Osteoblast (primary cell): Measurements from ENCODE around the gene MFF. TPM values are rescaled to one million over a fixed set of nuclear protein-coding genes. Genes with fewer than 3 reads are reported as not detected.

Experiments used
- DNase-seq: peaks from one replicate; pipeline ENCODE4 v3.0.0; 2011; ENCODE audit warnings: low spot score, mixed read lengths; ENCODE audit not compliant: insufficient read length; ENCODE audit errors: missing footprints
- H2AFZ ChIP-seq: 2 replicates; pipeline ENCODE4 v1.6.0; 2011; ENCODE audit warnings: mild to moderate bottlenecking, low read length
- H3K27ac ChIP-seq: 2 replicates; pipeline ENCODE4 v1.5.1; 2011; ENCODE audit warnings: mild to moderate bottlenecking, low read depth, low read length, moderate library complexity
- H3K27me3 ChIP-seq: 2 replicates; pipeline ENCODE4 v1.6.0; 2012; ENCODE audit warnings: mild to moderate bottlenecking, control low read depth, inconsistent platforms, low read length, moderate library complexity; ENCODE audit not compliant: insufficient read depth
- H3K36me3 ChIP-seq: 2 replicates; pipeline ENCODE4 v1.5.1; 2011; ENCODE audit warnings: mild to moderate bottlenecking, low read length, control low read depth, moderate library complexity; ENCODE audit not compliant: insufficient read depth
- H3K4me1 ChIP-seq: 2 replicates; pipeline ENCODE4 v1.5.1; 2011; ENCODE audit warnings: mild to moderate bottlenecking, low read length, control low read depth, moderate library complexity; ENCODE audit not compliant: insufficient read depth
- H3K4me2 ChIP-seq: 2 replicates; pipeline ENCODE4 v1.6.0; 2011; ENCODE audit warnings: mild to moderate bottlenecking, low read length; ENCODE audit not compliant: insufficient read depth
- H3K4me3 ChIP-seq: fragments of 200-600 bp; sonication (generic); 3 replicates; pipeline ENCODE4 v1.5.1; 2012; ENCODE audit warnings: mild to moderate bottlenecking, low read length, inconsistent platforms; ENCODE audit not compliant: insufficient read depth
- H3K79me2 ChIP-seq: 2 replicates; pipeline ENCODE4 v1.6.0; 2012; ENCODE audit warnings: mild to moderate bottlenecking, low read length, control low read depth, inconsistent platforms; ENCODE audit not compliant: insufficient read depth
- H3K9me3 ChIP-seq: 2 replicates; pipeline ENCODE4 v1.5.1; 2011; ENCODE audit warnings: low read depth, low read length, control low read depth
- H4K20me1 ChIP-seq: 2 replicates; pipeline ENCODE4 v1.6.0; 2012; ENCODE audit warnings: mild to moderate bottlenecking, low read length, control low read depth; ENCODE audit not compliant: insufficient read depth
- total RNA-seq: library from RNA; depleted of rRNA; stranded (reverse); fragments of >200 nt; gene quantifications from 2 replicates; pipeline ENCODE4 v1.2.3, GENCODE V29; 2012
- TF ChIP-seq, protein P1 (sequence below): IDR thresholded peaks from 2 replicates; pipeline ENCODE4 v1.5.1; 2011; ENCODE audit warnings: mild to moderate bottlenecking, low read depth, low read length, moderate library complexity; ENCODE audit errors: extremely low read depth

MFF gene
- total RNA-seq, 1 donor: 101 TPM

DNA sequence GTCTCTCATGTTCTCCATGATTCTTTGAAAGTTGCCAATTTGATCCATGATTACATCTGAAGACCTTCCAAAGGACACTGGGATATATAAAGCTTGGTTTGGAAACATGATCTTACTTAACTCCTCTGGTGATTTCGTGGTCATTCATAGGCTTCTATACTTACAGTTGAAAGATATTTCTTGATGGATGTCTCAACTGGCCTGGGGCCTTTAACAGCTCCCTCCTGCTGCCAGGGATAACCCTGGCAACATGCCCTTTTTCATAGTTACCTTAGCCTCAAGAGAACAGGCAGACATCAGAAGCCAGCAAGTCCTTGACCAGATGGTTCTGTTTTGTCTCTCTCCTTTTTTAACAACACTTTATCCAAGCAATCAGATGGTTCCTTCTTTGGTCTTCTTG lies 23.5 kb upstream of the MFF start:
- H3K36me3 ChIP-seq: no peaks in the 10 kb centered on the region
- H3K4me2 ChIP-seq: no peak overlapping the region
- H3K4me3 ChIP-seq: no peak overlapping the region
- TF ChIP-seq, protein P1, sequence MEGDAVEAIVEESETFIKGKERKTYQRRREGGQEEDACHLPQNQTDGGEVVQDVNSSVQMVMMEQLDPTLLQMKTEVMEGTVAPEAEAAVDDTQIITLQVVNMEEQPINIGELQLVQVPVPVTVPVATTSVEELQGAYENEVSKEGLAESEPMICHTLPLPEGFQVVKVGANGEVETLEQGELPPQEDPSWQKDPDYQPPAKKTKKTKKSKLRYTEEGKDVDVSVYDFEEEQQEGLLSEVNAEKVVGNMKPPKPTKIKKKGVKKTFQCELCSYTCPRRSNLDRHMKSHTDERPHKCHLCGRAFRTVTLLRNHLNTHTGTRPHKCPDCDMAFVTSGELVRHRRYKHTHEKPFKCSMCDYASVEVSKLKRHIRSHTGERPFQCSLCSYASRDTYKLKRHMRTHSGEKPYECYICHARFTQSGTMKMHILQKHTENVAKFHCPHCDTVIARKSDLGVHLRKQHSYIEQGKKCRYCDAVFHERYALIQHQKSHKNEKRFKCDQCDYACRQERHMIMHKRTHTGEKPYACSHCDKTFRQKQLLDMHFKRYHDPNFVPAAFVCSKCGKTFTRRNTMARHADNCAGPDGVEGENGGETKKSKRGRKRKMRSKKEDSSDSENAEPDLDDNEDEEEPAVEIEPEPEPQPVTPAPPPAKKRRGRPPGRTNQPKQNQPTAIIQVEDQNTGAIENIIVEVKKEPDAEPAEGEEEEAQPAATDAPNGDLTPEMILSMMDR: no peak
- H3K79me2 ChIP-seq: no peaks in the 10 kb centered on the region
- H3K9me3 ChIP-seq: no peaks in the 10 kb centered on the region
- H3K4me1 ChIP-seq: no peaks in the 10 kb centered on the region
- no peaks in the 10 kb centered on the region for H4K20me1 ChIP-seq
- H3K27ac ChIP-seq: no peak overlapping the region
- H3K27me3 ChIP-seq: no peaks in the 10 kb centered on the region
- H2AFZ ChIP-seq: no peak overlapping the region
- no peak for DNase-seq

DNA sequence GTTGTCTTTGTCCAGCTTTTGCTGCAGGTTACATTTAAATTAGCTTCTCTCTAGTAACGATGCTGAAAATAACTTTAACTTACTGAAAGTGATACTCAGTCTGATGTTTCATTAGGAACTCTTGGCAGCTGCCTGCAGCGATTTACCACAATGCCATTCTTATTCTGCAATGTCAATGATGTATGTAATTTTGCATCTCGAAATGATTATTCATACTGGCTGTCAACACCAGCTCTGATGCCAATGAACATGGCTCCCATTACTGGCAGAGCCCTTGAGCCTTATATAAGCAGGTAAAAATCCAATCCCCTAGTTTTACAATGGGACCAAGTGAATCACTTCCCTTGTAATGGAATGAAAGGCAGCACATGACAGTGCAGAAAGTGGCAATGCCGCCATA lies 16.3 kb upstream of the MFF start:
- no peak overlapping the region for H2AFZ ChIP-seq
- no peak for DNase-seq
- H3K27ac ChIP-seq: no peak overlapping the region
- no peaks in the 10 kb centered on the region for H4K20me1 ChIP-seq
- H3K36me3 ChIP-seq: no peaks in the 10 kb centered on the region
- H3K4me2 ChIP-seq: no peak overlapping the region
- H3K79me2 ChIP-seq: no peaks in the 10 kb centered on the region
- TF ChIP-seq, protein P1: no peak
- H3K9me3 ChIP-seq: no peaks in the 10 kb centered on the region
- no peaks in the 10 kb centered on the region for H3K4me1 ChIP-seq
- H3K4me3 ChIP-seq: no peak overlapping the region
- H3K27me3 ChIP-seq: no peaks in the 10 kb centered on the region

DNA sequence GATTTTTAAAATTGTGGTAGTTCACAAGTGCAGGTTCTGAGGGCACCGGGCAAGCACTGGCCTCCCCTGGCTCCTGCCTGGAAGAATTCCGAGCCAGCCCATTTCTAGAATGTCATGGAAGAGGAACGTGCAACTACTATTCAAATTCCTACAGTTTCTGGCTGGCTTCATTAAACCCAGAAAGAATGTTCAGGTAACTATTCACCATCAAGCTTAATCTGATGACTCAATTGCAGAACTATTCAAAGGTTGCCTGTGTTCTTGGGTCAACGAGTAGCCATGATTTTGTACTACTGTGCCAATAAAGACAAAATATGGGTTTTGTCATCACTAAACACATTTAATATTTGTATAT lies 14.3 kb upstream of the MFF start:
- no peaks in the 10 kb centered on the region for H3K27me3 ChIP-seq
- TF ChIP-seq, protein P1: no peak
- H3K4me3 ChIP-seq: no peak overlapping the region
- no peak overlapping the region for H3K27ac ChIP-seq
- no peaks in the 10 kb centered on the region for H4K20me1 ChIP-seq
- H3K4me1 ChIP-seq: no peaks in the 10 kb centered on the region
- H3K36me3 ChIP-seq: no peaks in the 10 kb centered on the region
- DNase-seq: no peak
- no peak overlapping the region for H3K4me2 ChIP-seq
- no peaks in the 10 kb centered on the region for H3K9me3 ChIP-seq
- H3K79me2 ChIP-seq: no peaks in the 10 kb centered on the region
- no peak overlapping the region for H2AFZ ChIP-seq

- Histone ChIP-seq H3K79me2 (no peaks in the 10 kb centered on the region), H3K4me1 (no peaks in the 10 kb centered on the region), H2AFZ (no peak overlapping the region), H3K27me3 (no peaks in the 10 kb centered on the region), H3K36me3 (no peaks in the 10 kb centered on the region), H3K27ac (no peak overlapping the region), H3K9me3 (no peaks in the 10 kb centered on the region), H3K4me3 (no peak overlapping the region), H3K4me2 (no peak overlapping the region), H4K20me1 (no peaks in the 10 kb centered on the region)
- no peak for DNase-seq
- TF ChIP-seq, protein P1: no peak
Observed at GRCh38 chr2:227311861-227312506, 13.1 kb upstream of the MFF start.
